T-helper 22 cell (primary cell): ENCODE data around the gene GIGYF2.
"Not testable (repeated sequence)": the region's sequence is repeated elsewhere in the genome, so short reads cannot be mapped to it uniquely, and the experiment has no call there.

Experiments used
- DNase-seq: peaks from one replicate; pipeline ENCODE4 v3.0.0-alpha.2; 2020; ENCODE audit warnings: low read depth

The GIGYF2 gene

GRCh38 chr2:232893834-232894233 lies 196.7 kb downstream of the GIGYF2 start:
- DNase-seq, result no peak

- DNase-seq, result no peak
Observed at GRCh38 chr2:232894251-232894650, 197.1 kb downstream of the GIGYF2 start.

DNA sequence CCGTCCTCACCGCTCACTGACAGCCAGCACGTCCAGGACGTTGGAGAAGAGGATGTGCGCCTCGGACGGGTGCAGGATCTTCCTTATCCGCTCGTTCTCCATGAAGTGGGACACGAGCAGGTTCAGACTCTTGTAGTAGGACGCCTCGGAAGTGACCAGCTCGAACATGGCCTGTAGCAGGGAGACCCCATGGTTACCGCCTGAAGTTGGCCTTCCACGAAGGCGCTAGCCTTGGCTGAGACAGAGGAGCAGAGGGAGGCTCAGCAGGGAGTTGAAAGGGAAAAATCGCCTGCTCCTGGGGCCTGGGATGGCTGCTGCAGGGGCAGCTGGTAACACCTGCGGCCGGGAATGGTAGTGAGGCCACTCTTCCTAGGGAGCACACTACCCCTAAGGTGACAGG lies 197.6 kb downstream of the GIGYF2 start:
- DNase-seq, result no peak

DNA sequence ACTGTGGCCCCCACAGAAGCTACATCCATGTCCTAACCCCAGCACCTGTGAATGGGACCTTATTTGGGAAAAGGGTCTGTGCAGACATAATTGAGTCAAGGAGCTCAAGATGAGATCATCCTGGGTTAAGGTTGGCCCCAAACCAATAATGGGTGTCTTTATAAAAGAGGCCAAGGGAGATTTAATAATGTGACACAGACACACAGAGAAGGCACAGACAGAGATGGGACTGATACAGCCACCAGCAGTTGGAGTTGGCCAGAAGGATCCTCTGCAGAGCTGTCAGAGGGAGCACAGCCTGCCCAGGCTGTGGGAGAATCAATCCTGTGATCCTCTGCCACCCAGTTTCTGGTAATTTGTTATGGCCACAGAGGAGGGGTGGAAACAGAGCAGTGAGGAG lies 199.0 kb downstream of the GIGYF2 start:
- no peak for DNase-seq

DNA sequence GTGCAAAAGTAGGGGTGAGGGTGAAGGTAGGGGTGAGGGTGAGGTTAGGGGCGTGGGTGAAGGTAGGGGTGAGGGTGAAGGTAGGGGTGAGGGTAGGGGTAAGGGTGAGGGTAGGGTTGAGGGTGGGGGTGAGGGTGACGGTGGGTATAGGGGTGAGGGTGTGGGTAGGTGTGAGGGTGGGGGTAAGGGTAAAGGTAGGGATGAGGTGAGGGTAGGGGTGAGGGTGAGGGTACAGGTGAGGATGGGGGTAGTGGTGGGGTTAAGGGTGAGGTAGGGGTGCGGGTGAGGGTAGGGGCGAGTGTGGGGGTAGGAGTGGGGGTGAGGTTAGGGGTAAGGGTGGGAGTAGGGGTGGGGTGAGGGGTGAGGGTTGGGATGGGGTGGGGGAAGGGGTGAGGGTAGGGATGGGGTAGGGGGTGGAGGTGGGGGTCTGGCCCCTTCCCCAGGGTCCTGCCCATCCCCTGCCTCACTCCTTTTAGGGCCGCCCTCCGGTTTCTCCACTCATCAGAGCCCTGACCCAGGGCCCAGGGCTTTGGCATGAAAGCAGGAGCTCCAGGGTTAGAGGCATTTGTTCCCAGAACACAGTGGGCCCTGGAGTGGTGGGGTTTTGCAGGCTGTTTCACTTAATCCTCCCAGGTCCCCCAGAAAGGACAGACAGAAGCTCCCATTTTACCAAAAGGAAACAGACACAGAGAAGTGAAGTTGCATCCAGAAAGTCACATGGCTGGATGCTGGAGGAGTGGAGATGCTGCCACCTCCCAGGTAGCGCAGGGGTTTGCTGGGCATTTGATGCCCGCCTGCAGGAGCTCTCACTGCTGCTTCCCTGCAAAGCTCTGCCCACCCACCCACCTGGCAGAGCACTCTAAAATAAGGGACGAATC lies 199.8 kb downstream of the GIGYF2 start:
- no peak for DNase-seq

GRCh38 chr2:232897598-232898408 lies 200.7 kb downstream of the GIGYF2 start:
- DNase-seq, result no peak

GRCh38 chr2:232898592-232899543 lies 201.7 kb downstream of the GIGYF2 start:
- no peak for DNase-seq

DNA sequence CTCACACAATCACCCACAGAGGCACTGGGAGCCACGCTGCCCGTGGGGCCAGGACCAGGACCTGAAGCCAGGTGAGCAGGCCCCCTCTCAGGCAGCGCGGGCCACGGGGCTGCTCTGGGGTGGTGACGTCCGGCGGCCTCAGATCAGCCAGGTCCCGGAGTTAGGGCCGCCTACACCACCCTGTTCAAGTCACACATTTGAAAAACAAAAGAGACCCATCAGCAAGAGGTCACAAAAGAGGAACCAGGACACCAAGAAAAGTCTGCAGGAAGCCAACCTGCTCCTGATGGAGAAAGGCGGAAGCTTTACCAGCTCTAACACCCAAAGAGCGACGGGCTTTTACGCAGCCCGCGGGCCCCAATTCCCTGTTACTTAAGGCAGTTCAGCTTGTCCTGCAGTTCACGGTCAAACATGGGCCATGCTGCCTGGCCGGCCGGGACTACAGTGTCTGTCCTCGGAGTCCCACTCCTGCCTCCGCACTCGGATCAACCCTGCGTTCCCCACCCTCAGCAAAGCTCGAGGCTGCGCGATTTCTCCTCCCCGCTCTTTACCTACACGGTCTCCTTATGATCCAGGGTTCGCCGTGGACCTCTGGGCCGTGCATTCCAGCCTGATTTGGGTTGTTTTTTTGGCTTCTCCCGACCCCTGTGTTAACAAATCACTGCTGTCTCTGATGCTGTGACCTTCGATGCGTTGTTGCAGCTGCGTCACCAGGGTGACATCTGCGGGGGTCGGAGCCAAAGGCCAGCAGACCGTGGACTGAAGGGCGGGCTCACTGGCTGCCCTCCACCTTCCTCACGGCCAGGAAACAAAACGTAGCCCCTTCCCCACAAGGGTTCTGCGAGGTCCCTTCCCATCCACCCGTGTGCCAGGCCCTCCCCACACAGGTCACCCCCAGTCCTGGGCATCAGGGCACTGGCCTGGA lies 203.9 kb downstream of the GIGYF2 start:
- DNase-seq, result no peak

- no peak for DNase-seq
Observed at GRCh38 chr2:232901736-232902578, 204.8 kb downstream of the GIGYF2 start.

DNA sequence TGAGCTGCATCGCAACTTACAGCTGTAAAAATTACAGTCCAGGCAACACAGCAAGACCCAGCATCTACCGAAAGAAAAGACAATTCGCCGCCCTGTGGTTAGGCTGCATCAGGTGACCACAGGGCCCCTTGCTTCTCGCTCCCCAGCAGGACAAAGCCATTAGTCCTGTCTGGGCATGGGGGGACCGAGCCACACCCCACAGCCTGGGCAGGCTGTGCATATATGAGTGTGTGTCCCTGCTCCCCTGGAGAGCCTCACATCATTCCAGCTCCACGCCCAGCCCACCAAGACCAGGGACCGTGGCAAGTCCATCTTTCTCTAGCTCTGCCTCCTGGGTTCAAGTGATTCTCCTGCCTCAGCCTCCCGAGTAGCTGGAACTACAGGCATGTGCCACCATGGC lies 206.9 kb downstream of the GIGYF2 start:
- DNase-seq, result no peak

DNA sequence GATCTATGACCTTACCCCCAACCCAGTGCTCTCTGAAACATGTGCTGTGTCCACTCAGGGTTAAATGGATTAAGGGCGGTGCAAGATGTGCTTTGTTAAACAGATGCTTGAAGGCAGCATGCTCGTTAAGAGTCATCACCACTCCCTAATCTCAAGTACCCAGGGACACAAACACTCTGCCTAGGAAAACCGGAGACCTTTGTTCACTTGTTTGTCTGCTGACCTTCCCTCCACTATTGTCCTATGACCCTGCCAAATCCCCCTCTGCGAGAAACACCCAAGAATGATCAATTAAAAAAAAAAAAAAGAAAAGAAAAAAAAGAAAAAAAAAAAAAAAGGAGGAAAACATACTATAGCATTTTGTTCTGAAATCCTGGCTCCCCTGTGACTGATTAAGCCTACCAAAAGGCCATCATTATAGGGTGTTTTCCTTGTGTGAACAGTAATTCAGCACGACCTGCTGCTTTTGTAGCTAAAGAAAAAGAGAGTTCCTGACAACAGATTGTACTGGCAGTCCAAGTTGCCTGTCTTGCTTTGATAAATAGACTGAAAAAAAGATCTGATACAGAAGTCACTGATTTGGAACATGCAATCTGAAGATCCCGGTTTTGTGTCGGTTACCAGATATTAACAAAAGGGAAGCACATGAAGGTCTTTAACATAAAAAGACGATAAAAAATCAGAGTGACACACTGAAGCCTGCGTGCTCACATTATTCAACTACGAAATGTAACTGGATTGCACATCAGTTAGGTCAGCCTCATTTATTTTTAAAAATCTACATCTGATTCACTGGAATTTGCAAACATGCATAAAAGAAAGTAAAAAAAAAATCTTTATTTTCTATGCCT lies 210.0 kb downstream of the GIGYF2 start:
- DNase-seq, result not testable (repeated sequence)

DNA sequence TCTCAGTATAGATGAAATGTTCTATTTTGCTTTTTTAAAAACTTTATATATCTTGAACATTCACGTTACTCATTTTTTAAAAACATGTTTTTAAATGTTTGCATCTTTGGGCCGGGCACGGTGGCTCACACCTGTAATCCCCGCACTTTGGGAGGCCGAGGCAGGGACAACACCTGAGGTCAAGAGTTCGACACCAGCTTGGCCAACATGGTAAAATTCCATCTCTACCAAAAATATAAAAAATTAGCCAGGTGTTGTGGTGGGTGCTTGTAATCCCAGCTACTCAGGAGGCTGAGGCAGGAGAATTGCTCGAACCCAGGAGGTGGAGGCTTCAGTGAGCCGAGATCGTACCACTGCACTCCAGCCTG lies 210.6 kb downstream of the GIGYF2 start:
- DNase-seq, result not testable (repeated sequence)

- DNase-seq, result no peak
Observed at GRCh38 chr2:232908695-232909094, 211.6 kb downstream of the GIGYF2 start.
